Measurements from ENCODE around the gene MARVELD2.
"Not testable (repeated sequence)": the region's sequence is repeated elsewhere in the genome, so short reads cannot be mapped to it uniquely, and the experiment has no call there.

Gene MARVELD2, protein sequence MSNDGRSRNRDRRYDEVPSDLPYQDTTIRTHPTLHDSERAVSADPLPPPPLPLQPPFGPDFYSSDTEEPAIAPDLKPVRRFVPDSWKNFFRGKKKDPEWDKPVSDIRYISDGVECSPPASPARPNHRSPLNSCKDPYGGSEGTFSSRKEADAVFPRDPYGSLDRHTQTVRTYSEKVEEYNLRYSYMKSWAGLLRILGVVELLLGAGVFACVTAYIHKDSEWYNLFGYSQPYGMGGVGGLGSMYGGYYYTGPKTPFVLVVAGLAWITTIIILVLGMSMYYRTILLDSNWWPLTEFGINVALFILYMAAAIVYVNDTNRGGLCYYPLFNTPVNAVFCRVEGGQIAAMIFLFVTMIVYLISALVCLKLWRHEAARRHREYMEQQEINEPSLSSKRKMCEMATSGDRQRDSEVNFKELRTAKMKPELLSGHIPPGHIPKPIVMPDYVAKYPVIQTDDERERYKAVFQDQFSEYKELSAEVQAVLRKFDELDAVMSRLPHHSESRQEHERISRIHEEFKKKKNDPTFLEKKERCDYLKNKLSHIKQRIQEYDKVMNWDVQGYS

DNA sequence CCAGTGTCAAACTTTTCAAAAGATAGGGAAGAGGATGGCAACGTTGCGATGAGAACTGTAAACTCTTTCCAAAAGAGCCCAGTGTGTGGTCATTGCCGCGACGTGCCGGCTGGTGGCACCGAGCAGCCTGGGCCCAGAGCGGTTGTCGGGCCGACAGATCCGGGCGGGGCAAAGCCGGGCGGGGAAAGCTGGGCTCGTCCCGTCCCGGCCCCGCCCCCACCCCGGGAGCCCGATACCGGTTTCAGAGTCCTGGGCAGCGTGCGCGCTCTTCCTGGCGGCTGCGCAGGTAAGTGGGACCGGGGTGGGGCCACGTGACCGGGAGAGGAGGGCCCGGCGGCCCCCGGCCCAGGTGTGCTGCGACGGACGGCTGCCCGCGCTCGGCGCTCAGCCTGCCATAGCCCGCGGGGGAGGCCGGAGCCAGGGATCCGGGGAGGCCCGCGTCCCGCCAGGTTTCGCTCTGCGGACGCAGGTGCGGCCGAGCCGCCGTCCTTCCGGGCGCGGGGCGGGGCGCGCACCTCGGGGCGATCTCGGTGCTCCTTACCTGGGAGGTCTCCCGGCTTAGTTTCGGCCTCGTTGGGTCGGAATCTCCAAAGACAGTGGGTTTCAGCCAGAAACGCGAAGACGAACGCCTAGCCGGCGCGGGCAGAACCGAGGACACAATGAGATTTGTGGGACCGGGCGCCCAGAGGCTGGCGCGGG lies at the start of gene MARVELD2:
TSS of gene MARVELD2 (plus strand) at position 232 of the 699 bp plus-strand sequence. CDS start 4,270 bp downstream, outside the sequence.
- DNase-seq (ENCODE audit: low read depth) = peak; percentile 33

DNA sequence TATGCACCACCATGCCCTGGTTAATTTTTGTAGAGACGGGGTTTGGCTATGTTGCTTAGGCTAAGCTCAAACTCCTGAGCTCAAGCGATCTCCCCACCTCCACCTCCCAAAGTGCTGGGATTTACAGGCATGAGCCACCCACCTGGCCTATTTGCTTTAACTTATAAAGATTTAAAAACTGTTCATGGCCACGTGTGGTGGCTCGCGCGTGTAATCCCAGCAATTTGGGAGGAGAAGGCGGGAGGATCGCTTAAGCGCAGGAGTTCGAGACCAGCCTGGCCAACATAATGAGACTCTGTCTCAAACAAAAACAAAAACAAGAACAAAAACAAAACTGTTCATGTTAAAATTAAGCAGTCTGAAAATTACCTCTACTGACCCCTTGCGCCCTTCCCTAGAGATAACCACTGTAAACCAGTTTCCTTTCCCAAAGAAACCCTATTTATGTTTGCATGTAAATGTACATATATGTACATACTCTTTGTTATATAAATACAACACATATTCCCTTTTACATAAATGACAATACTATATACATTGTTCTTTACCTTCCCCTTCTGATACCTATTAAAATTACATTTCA lies 47.1 kb upstream of the MARVELD2 start:
- no peak for DNase-seq (ENCODE audit: low read depth)

DNA sequence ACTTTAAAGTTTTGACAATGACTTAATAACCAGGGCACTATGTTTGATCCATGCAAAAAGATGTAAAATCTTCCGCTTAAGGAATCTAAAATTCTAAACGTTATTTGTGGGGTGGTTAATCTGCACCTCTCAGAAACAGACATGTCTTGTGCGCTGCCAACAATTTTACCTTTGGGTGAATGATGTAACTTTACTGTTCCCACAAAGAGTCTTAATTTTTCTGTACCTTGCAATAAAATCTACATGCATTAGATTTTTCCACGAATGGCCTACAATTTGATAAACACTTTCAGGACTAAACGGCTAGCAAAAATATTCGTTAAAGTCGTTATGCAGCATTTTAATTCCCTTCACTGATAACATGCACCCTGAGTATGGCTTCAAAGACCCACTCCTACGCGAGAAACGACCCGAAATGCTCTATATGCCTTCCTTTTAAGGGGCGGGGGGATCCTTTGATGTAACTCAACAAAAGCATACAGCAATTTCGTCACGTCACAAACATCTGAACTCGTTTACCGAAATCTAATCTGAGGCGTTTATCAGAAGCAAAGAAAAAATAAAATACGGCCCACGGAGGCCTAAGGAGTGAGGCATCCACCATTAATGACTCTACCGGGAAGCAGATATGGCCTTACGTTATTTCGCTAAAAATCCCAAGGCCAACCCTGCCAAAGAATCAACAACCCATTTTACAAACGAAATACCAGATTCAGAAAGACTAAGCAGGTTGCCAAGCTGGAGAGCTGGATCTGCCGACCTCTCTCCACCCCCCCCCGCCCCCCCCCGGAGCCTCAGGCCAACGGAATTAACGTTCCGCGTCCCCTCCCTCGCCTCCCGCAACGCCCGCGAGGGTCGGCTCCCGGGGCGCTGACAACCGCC lies 46.2 kb upstream of the MARVELD2 start:
- no peak for DNase-seq (ENCODE audit: low read depth)

DNA sequence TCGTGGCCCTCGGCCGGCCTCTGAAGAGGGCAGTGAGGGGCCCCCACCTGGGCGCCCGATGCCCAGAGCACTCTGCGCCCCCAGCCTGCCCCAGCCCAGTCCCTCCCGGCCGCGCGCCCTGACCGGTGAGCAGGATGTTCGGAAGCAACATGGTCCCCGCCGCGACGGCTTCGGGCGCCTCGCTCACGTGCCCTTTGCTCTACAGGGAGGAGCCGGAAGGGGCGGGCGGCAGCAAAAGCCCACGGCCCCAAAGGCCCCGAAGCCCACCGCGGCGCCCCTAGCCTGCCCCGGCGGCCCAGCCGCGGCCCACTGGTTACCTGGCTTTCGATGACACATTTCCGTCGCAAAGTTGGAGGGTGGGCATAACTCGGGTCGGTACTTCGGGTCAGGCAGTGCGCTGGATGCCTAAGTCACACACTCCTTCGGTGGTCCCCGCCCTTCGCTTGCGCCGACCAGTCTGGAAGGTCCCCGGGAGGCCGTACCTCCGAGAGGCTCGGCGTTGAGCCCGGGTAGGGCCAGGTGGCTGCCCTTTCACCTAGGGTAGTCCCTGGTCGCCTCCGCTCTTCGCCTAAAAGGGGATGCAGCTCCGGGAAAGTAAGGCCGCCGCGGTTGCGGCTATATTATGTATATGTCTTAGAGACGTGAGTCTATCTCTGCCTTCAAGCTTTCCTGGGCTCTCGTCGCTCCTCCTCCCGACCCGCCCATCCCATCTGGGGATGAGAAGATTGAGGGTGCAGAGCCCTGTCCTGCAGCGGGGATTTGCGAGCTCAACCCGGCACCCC lies 45.4 kb upstream of the MARVELD2 start, which contains the start of the genes AK6, RAD17 and TAF9:
TSS of gene AK6 (minus strand) at position 181 of the 782 bp plus-strand sequence. CDS start at position 151, 30 bp downstream.
TSS of gene RAD17 (plus strand) at position 479 of the 782 bp plus-strand sequence. CDS start 2,391 bp downstream, outside the sequence.
TSS of gene TAF9 (minus strand) at position 181 of the 782 bp plus-strand sequence. CDS start 3,783 bp downstream, outside the sequence.
- peak; percentile 80 for DNase-seq (ENCODE audit: low read depth)

DNA sequence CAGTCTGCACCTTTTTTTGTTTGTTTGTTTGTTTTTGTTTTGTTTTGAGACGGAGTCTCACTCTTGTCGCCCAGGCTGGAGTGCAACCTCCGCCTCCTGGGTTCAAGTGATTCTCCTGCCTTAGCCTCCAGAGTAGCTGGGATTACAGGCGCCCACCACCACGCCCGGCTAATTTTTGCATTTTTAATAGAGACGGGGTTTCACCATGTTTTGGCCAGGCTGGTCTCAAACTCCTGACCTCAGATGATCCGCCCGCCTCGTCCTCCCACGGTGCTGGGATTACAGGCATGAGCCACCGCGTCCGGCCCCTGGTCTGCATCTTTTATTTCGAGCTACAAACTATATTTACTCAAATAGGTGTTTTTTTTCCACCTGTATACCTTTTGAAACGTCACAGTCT lies 44.6 kb upstream of the MARVELD2 start:
- not testable (repeated sequence) for DNase-seq (ENCODE audit: low read depth)

DNA sequence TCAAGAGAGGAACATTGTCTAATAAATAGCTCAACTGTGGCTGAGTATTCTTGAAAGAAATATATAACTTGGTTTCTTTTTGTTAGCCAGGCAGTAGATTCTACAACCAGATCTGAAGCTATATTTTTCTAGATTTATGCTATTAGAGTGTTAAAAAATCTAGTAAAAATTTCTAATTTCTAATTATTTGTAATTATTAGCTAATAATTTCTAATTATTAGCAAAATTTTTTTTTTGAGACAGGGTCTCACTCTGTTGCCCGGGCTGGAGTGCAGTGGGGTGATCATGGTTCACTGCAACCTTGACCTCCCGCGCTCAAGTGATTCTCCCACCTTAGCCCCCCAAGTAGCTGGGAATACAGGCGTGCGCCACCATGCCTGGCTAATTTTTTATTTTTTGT lies 42.5 kb upstream of the MARVELD2 start:
- no peak for DNase-seq (ENCODE audit: low read depth)

DNA sequence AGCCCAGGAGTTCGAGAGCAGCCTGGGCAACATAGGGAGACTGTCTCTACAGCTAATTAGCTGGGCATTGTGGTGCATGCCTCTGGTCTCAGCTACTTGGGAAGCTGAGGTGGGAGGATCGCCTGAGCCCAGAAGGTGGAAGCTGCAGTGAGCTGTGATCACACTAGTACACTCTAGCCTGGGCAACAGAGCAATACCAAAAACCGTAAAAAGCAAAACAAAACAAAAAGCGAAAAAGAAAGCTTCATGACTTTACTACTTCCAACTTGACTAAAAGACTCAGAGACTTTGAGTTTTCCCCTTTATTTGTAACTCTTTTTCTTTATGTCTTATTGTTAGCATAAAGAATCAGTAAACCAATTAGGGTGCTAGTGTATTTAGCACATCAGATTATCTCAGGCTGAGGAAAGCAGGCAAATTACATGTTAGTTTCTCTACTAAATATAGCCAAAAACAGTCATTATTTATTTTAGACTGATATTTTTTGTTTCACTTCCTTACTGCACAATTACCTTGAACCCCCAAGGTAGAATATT lies 39.9 kb upstream of the MARVELD2 start:
- no peak for DNase-seq (ENCODE audit: low read depth)

DNA sequence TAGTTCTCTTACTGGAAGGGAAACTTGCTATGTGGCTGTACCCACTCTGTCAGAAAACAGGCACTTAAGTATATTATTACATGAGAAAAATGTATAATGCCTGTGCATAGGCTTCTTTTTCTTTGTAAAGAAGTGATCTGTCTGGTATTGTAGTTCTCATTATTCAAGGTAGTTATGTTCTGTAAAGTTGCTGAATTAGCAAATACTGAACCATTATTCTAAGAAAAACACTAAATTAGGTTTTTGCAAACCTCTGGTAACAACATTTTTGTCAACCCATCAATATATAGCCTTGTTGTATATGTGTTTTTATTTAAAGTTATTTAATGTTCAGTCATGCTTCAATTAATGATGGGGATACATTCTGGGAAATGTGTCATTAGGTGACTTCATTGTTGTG lies 36.5 kb upstream of the MARVELD2 start:
- DNase-seq (ENCODE audit: low read depth) = no peak

DNA sequence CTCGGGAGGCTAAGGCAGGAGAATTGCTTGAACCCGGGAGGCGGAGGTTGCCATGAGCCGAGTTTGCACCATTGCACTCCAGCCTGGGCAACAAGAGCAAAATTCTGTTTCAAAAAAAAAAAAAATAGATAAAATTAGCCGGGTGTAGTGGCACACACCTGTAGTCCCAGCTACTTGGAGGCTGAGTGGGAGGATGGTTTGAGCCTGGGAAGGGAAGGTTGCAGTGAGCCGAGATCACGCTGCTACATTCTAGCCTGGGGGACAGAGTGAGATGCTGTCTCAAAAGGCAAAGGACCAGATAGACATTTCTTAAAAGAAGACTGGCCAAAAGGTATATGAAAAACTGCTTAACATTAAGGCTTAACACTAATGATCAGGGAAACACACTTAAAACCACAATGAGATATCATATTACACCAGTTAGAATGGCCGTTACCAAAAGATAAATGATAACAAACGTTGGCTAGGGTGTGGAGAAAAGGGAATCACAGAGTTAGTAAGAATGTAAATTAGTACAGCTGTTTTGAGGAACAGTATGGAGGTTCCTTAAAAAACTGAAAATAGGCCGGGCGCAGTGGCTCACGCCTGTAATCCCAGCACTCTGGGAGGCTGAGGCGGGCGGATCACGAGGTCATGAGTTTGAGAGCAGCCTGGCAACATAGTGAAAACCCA lies 10.1 kb upstream of the MARVELD2 start:
- no peak for DNase-seq (ENCODE audit: low read depth)

DNA sequence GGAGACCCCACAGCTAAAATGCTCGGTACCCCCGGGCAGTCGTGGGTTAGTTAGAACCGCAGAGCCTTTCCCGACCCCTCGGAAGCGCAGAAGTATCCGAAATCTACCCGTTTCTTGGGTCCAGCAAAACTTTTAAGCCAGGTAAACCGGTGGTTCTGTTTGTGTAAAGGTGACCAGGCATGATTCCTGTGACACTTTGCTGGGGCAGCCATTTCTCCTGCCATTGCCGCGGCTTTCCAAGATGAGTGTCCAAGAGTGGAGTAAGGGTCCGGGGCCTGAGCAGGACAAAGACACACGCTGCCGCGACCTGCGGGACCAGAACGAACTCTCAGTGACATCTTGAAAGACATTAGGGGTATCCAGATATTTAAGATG lies 655 bp downstream of the MARVELD2 start:
- DNase-seq (ENCODE audit: low read depth) = no peak

DNA sequence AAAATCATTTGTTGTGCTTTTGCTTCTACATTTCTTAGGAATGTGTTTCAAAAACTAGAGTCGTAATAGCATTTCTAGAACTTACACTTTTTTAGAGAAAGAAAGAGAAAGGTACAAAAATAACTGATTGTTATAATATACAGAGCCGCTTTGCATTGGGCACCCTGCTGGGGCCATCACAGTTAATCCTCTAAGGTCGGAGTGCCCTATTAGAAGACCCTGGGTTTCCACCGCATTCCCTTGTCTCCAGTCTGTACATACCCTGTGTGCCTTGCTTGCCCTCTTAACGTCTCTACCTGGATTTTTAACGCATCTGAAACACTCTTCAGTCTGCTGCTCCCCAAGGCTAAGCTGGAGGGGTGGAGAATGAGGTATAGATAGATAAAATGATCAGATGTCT lies 1.3 kb downstream of the MARVELD2 start:
- DNase-seq (ENCODE audit: low read depth) = no peak

DNA sequence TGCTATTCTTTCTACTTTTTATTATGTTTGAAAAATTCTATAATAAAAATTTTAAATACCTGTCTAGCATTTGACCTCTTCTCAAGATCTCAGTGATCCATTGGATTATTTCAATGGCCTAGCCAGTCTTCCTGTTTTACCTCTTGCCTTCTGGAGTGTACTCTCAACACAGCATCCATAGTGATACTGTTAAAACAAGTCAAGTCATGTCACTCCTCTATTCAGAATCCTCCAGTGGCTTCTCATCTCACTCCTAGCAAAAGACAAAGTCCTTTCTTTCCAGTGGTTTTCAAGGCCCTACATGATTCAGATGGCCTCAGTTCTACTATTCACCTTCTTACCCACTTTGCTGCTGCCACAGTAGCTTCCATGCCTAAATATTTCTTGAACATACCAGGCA lies 1.8 kb downstream of the MARVELD2 start:
- no peak for DNase-seq (ENCODE audit: low read depth)

DNA sequence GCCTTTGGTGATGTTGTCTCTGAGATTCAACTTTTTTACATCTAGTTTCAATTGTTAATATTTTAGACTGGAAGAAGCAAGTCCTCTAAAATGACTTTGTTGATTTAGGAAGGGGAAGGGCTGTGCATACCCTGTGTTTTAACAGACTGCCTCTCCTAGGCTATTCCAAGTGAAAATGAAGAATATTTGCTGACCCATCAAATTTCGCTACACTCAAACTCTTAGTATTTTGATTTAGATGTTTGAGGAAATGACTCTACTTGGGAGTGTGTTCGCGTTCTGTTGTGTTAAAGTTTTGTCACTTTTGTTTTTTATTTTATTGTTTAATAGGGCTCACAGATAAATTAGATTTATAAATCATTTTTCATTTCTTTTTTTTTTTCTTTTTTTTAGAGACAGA lies 3.6 kb downstream of the MARVELD2 start:
- DNase-seq (ENCODE audit: low read depth) = no peak

DNA sequence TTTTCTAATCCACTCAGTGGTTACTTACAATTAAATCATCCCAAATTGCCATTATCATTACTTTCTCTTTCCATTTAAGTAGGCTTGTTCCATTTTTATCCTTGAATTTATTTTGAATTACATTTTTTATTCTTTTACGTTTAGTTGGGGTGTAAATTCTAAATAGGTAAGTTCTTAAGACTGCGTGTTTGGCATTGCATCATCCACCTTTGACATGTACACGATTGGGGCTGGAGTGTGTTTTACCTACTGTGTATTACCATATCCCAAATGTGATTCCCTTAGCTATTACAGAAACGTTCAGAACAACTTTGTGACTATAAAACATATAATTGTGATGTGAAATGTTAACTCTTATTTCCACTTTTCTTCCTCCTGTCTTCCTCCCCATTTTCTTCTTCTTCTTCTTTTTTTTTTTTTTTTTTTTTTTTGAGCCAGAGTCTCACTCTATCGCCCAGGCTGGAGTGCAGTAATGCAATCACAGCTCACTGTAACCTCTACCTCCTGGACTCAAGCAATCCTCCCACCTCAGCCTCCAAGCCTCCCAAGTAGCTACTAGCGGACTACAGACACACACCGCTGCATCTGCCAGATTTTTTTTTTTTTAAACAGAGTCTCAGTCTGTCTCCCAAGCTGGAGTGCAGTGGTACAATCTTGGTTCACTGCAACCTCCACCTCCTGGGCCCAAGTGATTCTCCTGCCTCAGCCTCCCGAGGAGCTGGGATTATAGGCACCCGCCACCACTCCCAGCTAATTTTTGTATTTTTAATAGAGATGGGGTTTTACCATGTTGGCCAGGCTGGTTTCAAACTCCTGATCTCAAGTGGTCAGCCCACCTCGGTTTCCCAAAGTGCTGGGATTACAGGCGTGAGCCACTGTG lies 16.7 kb downstream of the MARVELD2 start:
- DNase-seq (ENCODE audit: low read depth) = no peak

DNA sequence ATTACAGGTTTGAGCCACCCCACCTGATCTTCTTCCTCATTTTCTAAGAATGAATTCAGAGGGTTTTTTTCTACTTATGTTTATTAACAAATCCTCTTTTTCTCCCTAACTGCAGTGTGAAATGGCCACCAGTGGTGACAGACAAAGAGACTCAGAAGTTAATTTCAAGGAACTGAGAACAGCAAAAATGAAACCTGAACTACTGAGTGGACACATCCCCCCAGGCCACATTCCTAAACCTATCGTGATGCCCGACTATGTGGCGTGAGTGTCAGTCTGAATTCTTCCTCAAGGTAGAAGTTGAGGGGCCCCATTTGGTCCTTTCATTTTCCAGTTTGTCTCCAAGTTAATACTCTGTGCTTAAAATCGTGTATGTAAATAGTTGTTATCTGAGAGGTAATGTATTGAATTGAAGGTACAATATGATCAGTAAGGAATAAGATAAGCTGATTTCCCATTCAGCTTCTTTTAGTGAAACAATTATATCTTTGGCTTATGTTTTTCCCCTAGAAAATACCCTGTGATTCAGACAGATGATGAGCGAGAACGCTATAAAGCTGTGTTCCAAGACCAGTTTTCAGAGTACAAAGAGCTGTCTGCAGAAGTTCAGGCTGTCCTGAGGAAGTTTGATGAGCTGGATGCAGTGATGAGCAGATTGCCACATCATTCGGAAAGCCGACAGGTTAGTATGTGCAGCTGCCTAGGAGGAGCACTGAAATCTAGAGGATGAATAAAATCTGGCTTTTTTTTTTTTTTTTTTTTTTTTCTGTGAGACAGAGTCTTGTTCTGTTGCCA lies 17.7 kb downstream of the MARVELD2 start:
- no peak for DNase-seq (ENCODE audit: low read depth)

DNA sequence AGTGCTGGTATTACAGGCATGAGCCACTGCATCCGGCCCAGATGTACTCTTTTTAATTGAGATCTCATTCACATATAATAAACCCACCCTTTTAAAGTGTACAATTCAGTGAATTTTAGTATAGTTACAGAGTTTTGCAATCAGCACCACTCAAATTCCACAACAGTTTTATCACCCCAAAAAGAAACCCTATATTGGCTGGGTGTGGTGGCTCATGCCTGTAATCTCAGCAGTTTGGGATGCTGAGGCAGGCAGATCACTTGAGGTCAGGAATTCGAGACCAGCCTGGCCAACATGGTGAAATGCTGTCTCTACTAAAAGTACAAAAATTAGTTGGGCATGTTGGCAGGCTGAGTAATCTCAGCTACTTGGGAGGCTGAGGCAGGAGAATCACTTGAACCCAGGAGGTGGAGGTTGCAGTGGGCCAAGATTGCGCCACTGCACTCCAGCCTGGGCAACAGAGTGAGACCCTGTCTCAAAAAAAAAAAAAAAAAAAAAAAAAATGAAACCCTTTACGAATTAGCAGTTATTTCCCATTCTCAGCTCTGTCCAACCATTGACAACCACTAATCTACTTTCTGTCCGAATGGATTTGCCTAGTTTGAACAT lies 20.5 kb downstream of the MARVELD2 start:
- DNase-seq (ENCODE audit: low read depth) = not testable (repeated sequence)

DNA sequence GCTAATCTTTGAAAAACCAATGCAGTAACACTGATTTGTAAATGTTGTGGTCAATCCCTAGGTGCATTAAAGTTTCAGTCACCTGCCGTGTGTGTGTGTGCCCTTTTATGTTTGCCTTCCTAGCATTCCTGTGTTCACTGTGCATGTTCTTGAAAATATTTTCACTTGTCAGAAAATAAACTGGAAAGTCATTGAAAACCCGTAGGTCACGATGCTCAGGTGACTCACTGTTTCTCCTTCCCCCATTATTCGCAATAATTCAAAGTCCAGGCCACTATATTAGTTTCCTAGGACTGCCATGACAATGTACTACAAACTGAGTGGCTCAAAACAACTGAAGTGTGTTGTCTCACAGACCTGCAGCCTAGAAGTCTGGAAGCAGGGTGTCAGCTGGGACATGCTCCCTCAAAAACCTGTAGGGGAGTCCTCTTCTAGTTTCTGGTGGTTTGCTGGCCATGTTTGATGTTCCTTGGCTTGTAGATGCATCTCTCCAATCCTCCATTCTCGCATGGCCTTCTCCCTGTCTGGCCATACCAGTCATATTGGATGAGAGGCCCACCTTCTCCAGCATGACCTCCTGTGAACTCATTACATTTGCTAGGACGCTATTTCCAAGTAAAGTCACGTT lies 29.3 kb downstream of the MARVELD2 start:
- no peak for DNase-seq (ENCODE audit: low read depth)

Data from activated T-cell treated with anti-CD3 and anti-CD28 coated beads for 1 hour (primary cell).